ENCODE data around the gene CCDC69.

DNA sequence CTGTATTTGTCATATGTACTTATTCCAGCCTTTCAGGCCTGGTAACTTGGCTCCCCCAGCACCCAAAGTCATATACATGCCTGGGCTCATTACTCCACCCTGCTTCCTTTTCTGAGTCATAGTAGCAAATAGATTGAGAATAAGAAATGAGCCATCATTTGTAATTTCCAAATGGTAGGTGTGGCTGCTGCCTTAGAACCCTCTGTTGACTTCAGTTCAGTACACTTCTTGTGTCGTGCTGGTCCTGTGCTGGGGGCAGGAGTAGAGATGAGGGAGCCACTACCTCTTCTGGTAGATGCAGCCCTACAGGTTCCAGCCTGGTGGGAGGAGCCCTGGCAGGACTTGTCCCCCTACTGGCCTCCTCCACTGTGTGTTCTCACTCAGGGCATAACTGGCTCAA lies 40.2 kb upstream of the CCDC69 start:
- TF ChIP-seq, protein P1, sequence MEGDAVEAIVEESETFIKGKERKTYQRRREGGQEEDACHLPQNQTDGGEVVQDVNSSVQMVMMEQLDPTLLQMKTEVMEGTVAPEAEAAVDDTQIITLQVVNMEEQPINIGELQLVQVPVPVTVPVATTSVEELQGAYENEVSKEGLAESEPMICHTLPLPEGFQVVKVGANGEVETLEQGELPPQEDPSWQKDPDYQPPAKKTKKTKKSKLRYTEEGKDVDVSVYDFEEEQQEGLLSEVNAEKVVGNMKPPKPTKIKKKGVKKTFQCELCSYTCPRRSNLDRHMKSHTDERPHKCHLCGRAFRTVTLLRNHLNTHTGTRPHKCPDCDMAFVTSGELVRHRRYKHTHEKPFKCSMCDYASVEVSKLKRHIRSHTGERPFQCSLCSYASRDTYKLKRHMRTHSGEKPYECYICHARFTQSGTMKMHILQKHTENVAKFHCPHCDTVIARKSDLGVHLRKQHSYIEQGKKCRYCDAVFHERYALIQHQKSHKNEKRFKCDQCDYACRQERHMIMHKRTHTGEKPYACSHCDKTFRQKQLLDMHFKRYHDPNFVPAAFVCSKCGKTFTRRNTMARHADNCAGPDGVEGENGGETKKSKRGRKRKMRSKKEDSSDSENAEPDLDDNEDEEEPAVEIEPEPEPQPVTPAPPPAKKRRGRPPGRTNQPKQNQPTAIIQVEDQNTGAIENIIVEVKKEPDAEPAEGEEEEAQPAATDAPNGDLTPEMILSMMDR (IDR thresholded peaks at IDR 0.05; ENCODE audit: insufficient read depth, low read length, poor library complexity, severe bottlenecking) = no peak
- TF ChIP-seq EZH2phosphoT487 (conservative IDR thresholded peaks at IDR 0.05; ENCODE audit: low read length) = no peak
